GM19463 (cell line): ENCODE measurements around the gene PDIA4.
"Not testable (repeated sequence)": the region's sequence is repeated elsewhere in the genome, so short reads cannot be mapped to it uniquely, and the experiment has no call there.

Experiments
- ATAC-seq: cut with Tn5 transposase; IDR thresholded peaks from one replicate; pipeline ENCODE4 v1.9.1; 2021; ENCODE audit warnings: mild to moderate bottlenecking, moderate library complexity; ENCODE audit not compliant: unreplicated experiment

The PDIA4 gene

DNA sequence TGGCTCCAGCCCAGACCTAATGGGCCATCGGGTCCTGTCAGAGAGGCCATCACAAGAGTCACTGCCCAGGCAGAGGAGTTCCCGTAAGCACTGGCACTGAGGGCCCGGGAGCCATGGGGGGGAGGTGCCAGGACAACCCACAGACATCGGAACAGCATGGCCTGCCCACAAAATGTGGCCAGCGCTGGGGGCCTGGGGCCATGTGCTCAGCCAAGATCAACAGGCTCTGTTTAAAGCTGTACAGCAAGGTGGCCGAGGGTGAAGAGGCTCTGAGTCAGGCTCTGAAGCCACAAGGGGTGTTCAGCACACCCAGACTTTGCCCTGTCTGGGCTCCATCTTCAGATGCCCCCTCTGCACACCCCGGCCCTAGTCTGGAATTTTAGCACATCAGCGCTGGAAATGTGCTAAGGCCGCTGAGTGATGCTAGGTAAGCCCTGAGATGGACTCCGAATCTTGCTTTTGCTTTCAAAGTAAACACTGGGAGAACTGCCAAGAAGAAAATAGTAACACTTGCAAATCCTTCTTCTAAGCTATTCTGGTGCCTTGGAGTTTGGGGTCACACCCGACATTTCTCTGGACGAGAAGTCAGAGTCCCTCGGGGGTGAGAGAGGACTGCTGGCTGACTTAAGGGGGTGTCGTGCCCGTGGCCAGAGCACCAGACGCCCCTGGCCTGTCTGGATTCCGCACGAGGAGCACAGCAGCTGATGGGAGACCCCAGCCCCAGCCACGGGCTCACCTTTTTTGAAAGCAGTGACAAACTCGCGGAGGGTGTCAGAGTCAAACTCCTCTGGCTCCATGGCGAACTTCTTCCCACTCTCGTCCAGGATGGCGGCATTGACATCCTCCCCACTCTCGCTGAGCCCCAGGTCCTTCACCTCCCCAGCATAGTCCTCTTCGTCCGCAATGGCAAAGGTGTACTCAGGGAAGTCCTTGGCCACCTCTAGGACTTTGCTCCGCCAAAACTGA is 23.6 kb downstream of the PDIA4 start:
- no peak for ATAC-seq

DNA sequence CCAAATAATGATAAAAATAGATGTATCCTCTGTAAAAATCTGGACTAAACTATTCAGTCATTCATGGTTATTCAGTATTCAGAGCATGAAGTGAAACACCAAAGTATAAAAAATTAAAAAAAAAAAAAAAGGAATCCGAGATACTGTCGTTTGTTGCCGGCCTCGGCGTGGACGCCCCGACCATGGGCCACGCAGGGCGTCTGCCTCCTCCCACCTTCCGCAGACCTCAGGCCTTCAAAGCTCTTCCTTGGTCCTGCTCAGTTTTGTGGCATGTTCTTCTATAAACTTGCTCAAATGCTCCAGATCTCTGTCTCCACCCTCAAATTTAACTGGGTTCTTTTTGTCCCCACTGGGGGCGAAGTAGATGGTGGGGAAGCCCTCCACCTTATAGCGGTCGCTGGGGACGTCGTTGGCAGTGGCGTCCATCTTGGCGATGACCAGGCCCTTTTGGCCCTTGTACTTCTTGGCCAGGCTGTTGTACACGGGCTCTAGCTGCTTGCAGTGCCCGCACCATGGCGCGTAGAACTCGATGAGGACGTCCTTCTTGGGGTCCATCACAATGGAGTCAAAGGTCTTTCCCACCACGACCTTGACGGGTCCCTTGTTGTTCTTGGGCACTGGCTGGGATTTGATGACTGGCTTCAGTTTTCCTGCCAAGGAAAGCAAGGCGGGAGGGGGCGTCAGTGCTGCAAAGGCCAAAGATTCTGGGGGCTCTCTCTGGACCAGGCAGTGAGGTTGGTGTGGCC is 24.6 kb downstream of the PDIA4 start:
- ATAC-seq, result no peak

DNA sequence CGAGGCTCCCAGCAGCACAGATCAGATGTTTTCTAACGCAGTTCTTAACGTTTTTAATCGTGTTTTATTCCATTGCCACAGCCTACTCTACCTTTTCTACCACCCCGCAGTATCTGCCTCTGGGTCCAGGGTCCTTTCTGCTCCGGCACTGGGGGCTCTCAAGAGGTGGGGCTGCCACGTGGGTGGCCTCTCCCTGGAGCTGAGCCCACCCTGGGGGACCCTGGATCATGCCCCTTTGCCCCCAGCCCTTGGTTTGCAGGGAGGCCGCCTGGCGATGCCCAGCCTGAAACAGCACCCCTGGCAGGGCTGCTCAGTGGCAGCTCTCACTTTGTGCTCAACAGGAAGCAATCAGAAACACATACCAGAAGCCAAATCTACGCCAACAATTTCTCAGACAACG is 25.3 kb downstream of the PDIA4 start:
- ATAC-seq, result no peak

- ATAC-seq, result no peak
Measured at GRCh38 chr7:149002604-149003003, 25.7 kb downstream of the PDIA4 start.

- ATAC-seq, result no peak
Measured at GRCh38 chr7:149001427-149002068, 26.8 kb downstream of the PDIA4 start.

DNA sequence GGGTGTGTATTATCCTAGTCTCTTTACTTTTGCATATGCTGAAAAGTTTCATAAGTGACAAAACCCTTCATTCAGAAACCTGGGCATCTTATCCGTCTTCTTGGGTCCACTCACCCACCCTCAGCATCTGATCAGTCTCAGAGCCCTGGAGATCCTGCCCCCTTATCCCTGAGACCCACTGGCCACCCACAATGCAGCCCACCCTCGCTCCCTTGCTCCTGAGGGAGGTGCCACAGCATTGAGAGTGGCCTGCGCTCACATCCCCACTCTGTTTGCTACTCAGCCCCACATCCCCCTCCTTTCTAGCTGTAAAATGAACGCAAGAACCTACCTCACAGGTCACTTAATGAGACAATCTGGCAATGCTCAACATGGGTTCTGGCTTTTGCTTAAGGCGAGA is 27.3 kb downstream of the PDIA4 start:
- ATAC-seq, result no peak

DNA sequence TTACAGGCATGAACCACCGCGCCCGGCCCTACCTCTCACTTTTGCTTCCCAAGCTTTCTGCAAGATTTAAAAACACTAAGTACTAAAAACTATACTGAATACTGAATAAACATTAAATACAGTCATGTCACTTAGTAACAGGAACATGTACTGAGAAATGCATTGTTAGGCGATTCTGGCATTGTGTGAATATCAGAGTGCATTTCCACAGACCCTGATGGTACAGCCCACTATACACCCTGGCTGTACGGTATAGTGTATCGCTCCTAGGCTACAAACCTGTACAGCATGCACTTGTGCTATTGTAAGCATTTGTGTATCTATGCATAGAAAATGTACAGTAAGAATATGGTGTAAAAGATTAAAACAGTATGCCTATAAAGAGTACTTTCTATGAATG is 29.1 kb downstream of the PDIA4 start:
- ATAC-seq, result no peak

GRCh38 chr7:148997497-148997896 is 30.8 kb downstream of the PDIA4 start:
- ATAC-seq, result no peak

DNA sequence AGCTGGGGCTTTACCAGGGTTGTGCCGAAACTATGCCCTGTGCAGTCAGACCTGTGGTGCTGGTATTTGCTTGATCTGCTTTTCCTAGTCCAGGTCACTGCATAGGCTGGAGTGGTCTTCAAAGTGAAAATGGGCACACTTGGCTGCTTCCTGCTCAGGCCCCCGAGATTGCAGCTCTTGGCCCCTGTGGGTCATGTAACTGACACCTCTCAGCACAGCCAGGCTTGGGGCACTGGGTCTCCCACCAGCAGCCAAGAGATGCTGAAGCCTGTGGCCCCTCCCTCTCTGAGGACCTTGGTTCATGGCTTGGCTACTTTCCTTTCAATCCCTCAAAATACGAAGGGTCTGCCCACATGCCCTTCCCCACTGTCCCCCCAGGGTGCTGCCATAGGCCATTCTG is 33.7 kb downstream of the PDIA4 start:
- no peak for ATAC-seq

DNA sequence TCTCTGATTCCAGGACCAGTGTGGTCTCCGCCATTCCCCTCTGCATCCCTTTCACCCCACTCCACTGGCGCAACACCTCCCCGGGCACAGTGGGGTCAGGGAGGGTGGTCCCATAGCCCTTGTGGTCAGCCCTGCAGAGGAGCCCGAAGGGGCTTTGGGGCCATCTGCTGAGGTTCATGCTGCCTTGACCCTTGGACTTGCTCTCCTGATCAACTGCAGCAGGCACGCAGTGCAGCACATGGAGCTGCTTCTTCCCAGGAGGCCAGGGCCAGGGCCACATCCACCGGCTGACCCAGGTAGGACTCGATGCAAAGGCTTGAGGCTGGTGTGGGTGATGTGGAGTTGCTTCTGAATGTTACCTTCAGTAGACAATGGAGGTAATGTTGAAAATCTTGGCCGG is 35.1 kb downstream of the PDIA4 start:
- no peak for ATAC-seq

DNA sequence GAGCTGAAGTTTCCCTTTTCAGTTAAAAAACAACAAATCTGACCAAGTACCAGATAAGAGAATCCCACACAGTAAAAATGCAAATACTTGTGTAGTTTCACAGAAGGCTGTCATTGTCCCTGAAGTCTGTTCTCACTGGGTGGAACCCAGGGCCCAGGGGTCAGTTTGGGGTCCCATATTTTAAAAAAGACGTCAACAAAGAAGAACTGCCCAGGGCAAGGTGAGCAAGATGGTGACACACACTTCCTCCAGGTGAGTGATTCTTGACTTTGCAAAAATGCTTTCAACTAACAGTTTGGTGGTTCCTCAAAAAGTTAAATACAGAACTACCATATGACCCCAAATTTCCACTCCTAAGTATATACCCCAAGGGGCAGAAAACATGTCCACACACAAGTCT is 36.8 kb downstream of the PDIA4 start:
- ATAC-seq, result no peak

GRCh38 chr7:148987751-148988512 is 40.4 kb downstream of the PDIA4 start:
- ATAC-seq, result peak; percentile 6

GRCh38 chr7:148987010-148987750 is 41.1 kb downstream of the PDIA4 start:
- peak; percentile 86 for ATAC-seq

- ATAC-seq, result no peak
Measured at GRCh38 chr7:148986742-148987009, 41.6 kb downstream of the PDIA4 start.

DNA sequence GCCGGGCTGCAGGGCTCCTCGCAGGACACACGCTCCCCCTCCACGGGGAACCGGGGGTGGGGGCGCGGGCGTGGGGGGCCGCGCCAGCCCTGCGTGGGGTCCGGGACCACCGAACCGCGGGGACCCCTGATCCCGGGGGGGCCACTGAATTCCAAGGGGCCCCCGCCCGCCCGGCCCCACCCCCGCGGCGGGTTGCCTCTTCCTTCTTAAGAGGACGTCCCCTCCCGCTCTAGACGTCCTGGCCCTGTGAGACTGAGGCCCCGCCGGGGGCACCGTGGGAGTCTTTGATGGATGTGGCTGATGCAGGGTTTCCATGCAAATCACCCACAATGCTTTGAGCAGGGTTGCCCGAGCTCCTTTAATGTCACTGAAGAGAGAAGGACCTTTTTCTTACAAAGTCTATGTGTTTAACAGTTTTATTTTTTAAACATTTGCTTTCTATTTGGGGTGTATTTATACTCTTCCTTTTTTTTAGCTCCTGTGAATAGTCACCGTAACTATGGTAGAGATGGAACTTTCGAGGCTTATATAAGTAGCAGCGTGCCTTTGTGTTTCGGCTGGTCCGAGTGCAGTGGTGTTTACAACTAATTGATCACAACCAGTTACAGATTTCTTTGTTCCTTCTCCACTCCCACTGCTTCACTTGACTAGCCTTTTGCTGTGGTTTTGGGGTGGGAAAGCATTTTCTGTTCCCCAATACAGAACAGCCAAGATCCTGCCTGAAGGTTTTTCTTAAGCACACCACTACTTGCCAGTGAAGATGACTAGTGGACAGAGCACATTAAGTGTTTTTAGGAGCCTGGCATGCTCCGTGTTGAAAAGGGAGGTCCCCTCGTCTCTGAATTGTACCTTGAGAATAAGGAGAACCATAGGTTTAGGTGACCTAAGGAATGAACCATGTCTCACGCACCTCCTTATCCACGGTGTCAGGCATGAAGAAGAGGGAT is 44.8 kb downstream of the PDIA4 start:
- peak; percentile 52 for ATAC-seq

- no peak for ATAC-seq
Measured at GRCh38 chr7:148982654-148983199, 45.6 kb downstream of the PDIA4 start.

- ATAC-seq, result no peak
Measured at GRCh38 chr7:148979827-148980226, 48.5 kb downstream of the PDIA4 start.

GRCh38 chr7:148979072-148979471 is 49.2 kb downstream of the PDIA4 start:
- ATAC-seq, result not testable (repeated sequence)

- no peak for ATAC-seq
Measured at GRCh38 chr7:148978091-148978490, 50.2 kb downstream of the PDIA4 start.
